Peyer's patch (tissue), 4 donors: ENCODE measurements around the gene ASAP2.

ENCODE experiments used
- CTCF ChIP-seq, 6 experiments: fragments of 450-650 bp in 4 of 6; fragments of 200-600 bp in 2 of 6; sonication (generic) in 1 of 6; IDR thresholded peaks; one replicate each; pipeline ENCODE4 v1.5.1; 2017 to 2019; ENCODE audit warnings: antibody characterized with exemption in 6 of 6, mild to moderate bottlenecking in 3 of 6, moderate library complexity in 1 of 6
- POLR2A ChIP-seq, 2 donors: fragments of 450-650 bp; IDR thresholded peaks; one replicate each; pipeline ENCODE4 v1.5.1; 2017; ENCODE audit warnings: antibody characterized with exemption in 2 of 2, mild to moderate bottlenecking in 2 of 2, moderate library complexity in 2 of 2

DNA sequence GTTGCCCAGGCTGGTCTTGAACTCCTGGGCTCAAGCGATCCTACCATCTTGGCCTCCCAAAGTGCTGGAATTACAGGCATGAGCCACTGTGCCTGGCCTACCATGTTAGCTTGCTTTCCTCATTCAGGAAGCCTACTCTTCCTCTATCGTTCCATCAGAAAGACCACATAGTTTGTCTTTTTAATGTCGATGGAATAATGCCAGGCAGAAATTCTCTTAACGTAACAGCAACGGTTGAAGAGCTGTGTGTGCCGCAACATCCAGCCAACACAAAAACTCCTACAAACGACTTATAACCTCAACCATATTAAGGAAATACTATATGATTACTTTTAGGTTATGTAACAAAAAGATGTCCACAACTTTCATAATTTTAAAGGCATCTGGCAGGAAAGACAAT lies 206.2 kb downstream of the ASAP2 start:
- TF ChIP-seq CTCF (IDR thresholded peaks at IDR 0.05) (no peak), POLR2A (IDR thresholded peaks at IDR 0.05) (no peak)
